Amniotic stem cell (primary cell): ENCODE data around the gene RIPOR3.
"Not testable (repeated sequence)": the region's sequence is repeated elsewhere in the genome, so short reads cannot be mapped to it uniquely, and the experiment has no call there.

Experiments
- DNase-seq: peaks from one replicate; lab custom pipeline; 2025; lab: John Stamatoyannopoulos, UW

RIPOR3 gene

DNA sequence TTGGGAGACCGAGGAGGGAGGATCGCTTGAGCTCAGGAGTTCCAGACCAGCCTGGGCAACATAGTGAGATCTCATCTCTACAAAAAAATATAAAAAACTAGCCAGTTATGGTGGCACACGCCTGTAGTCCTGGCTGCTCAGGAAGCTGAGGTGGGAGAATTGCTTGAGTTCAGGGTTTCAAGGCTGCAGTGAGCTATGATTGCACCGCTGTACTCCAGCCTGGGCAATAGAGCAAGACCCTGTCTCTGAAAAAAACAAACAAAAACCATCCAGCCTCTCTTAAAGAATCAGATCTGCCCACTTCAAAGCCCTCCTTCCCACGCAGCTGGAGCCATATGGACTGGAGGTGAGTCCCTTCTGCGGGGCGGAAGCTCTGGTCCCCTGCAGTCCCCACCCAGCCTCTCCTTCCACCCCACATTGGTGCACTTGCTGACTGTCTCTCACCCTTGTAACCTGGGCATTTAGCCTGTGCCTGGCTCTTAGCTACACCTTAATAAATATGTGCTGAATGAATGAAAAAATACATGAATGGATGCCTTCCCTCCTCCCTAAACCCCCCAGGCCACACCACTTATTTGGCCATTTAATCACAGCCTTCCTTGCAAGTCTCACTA, 32.9 kb upstream of the RIPOR3 start:
- no peak for DNase-seq

DNA sequence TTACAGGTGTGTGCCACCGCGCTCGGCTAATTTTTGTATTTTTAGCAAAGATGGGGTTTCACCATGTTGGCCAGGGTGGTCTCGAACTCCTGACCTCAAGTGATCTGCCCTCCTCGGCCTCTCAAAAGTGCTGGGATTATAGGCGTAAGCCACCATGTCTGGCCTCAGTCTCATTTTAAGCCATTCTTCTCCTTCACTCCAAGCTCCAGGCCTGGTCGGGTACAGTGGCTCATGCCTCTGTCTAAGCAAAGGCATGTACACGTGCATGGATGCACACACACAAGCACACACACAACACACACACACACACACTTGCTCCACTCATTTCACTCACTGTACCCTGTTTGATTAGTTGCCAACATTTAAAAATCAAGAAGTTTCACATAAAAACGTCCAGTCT, 32.3 kb upstream of the RIPOR3 start:
- DNase-seq = no peak

DNA sequence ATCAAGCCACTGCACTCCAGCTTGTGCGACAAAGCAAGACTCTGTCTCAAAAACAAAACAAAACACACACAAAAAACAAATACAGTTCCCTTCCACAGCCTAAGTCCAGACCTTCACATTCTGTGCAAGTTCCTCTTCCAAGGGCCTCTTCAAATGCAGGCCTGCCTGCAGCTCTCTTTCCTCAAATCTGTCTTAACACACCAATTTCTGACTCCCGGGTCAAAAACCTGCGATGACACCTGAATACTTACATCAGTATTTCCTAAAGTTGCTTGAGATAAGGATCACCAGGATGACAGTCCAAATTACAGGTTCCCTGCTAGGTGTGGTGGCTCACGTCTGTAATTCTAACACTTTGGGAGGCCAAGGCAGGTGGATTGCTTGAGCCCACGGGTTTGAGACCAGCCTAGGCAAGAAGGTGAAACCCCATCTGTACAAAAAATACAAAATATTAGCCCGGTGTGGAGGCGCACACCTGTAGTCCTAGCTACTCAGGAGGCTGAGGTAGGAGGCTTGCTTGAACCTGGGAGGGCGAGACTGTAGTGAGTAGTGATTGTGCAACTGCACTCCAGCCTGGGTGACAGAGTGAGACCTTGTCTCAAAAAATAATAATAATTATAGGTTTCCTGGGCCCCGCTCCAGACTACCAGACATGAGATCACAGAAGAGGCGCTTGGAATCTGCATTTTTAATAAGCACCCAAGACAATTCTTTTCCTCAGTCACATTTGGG, 31.2 kb upstream of the RIPOR3 start:
- no peak for DNase-seq

DNA sequence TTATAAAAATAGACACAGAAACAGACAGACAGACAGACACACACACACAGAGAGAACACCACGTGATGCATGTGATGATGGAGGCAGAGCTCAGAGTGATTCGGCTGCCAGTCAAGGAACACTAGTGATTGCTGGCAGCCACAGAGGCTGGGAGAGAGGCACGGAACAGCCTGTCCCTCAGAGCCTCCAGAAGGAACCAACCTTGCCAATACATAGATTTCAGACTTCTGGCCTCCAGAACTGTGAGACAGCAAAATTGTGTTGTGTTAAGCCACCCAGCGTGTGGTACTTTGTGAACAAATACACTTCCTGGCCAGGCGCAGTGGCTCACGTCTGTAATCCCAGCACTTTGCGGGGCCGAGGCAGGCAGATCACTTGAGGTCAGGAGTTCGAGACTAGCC, 30.5 kb upstream of the RIPOR3 start:
- DNase-seq = no peak

DNA sequence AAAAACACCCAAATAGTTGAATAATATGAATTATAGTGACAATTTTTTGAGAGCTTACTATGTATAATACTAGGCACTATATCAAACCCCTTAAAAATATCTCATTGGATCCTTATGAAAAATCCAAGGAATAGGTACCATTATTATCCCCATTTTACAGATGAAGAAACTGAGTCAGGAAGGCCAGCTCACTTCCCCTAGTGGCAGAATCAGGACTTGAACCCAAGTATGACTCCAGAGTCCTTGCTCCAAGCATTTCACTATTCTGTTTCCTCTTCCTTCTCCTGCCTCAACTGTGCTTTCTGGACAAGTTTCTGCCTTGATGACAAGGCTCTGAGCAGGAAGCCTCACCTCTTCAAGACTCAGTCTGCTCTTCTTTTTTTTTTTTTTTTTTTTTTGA, 29.2 kb upstream of the RIPOR3 start:
- DNase-seq = no peak

DNA sequence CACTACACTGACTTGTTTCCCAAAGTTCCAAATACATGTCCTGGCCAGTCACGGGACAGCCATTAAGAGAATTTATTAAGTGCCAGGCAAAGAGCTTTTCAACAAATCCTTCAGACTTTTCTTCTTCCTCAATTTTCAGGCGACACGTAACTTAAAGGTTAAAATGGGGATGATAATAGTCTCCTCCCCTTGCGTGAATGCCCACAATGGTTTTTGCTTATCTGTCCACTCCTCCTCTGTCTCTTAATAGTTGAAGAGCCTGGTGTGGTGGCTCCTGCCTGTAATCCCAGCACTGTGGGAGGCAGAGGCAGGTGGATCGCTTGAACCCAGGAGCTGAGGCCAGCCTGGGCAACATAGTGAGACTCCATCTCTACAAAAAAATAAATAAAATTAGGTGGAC, 28.7 kb upstream of the RIPOR3 start:
- no peak for DNase-seq

DNA sequence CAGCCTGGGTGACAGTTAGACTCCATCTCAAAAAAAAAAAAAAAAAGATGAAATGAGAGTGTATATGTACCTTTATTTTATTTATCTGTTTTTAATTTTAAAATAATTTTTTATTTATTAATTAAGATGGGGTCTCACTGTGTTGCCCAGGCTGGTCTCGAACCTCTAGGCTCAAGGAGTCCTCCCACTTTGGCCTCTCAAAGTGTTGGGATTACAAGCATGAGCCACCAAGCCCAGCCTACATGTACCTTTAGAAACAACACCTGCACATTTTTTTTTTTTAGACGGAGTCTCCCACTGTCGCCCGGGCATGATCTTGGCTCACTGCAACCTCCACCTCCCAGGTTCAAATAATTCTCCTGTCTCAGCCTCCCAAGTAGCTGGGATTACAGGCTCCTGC, 28.0 kb upstream of the RIPOR3 start:
- no peak for DNase-seq

DNA sequence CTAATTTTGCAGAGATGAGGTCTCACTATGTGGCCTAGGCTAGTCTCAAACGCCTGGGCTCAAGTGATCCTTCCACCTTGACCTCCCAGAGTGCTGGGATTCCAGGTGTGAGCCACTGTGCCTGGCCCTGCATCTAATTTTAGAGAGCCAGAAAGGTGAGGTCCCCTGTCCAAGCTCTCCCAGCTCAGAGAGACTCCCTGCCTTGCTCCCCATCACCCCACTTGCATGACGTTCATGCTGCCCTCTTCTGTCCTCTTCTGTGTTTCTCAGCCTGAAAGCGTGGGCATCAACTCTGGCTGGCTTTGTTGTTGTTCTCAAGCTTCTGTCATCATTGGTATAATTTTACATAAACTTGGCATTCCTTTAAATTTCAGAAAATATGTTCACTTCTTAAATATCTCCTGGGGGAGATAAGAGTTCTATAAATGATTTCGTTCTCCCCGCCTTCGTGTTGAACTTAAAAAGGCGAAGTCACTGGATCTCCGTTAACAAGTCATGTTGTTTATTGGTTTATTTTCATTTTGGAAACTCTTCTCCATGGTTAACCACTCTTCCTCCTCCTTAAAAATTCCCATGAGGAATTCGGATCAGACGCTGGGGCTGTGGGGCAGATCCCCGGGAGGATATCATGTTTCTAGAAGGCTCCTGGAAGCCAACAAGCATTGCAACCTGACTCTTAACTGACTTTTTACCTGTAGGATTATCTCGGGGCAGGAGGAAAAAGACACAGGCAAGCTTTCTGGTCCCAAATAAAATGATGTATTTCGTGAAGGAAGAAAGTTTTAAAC, 26.8 kb upstream of the RIPOR3 start:
- no peak for DNase-seq

DNA sequence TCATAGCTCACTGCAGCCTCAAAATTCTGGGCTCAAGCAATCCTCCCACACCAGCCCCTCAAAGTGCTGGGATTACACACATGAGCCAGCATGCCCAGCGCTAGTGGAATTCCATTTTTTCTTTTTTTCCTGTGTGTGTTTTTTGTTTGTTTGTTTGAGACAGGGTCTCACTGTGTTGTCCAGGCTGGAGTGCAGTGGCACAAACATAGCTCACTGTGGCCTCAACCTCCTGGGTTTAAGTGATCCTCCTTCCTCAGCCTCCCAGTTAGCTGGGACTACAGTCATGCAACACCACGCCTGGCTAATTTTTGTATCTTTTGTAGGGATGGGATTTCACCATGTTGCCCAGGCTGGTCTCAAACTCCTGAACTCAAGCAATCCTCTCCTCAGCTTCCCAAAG, 26.0 kb upstream of the RIPOR3 start:
- no peak for DNase-seq

DNA sequence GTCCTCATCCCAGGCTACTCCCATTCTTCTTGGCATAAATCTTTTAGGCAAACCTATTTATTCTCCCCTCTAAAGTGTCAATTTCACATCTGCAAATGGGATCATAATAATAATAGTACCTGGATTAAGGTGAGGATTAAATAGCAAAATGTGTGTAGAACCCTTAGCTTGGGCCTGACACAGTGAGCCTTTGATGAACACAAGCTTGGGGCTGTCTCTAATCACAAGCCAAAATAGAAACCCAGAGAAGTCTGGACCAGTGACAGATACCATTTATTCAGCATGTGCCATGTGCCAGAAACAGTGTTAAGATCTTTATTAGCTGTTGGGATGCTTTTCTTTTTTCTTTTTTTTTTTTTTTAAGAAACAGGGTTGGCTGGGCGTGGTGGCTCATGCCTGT, 25.2 kb upstream of the RIPOR3 start:
- no peak for DNase-seq

DNA sequence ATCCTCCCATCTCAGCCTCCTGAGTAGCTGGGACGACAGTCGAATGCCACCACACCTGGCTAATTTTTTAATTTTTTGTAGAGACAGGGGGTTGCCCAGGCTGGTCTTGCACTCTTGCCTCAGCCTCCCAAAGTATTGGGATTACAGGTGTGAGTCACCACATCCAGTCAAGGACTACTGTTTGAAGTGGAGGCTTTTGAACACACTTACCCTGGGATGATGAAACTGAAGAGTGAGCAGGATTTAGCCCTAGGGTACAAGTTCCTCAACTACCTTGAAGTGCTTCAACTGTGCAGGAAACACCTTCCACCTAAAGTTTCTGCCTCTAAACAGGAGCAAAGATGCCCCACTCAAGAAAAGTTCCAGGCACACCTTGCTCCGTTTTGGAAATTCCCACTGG, 24.4 kb upstream of the RIPOR3 start:
- no peak for DNase-seq

DNA sequence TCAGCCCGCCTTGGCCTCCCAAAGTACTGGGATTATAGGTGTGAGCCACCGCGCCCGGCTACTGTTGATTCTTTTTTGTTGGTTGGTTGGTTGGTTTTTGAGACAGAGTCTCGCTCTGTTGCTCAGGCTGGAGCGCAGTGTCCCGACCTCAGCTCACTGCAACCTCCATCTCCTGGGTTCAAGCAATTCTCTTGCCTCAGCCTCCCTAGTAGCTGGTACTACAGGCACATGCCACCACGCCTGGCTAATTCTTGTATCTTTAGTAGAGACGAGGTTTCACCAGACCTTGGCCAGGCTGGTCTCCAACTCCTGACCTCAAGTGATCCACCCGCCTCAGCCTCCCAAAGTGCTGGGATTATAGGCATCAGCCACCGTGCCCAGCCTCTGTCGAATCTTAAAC, 23.1 kb upstream of the RIPOR3 start:
- not testable (repeated sequence) for DNase-seq

DNA sequence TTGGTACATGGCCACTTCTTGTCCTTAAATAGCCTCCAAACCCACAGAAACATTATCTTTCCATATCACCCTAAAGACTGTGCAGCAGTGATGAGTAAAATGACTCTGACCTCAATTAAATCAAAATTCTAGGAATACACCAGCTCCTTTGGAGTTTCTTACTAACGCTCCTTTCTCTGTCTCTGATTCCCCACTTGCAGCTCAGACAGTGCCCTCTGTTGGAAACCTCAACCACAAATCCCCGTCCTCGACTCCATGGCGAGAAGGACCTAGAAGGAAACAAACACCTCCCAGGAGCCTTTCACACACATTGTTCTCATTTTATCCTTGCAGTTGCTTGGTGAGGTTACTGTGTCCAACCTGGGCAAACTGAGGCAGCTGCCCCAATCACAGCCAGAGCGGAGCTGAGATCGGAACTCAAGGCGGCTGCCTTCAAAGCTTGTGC, 22.3 kb upstream of the RIPOR3 start:
- no peak for DNase-seq

DNA sequence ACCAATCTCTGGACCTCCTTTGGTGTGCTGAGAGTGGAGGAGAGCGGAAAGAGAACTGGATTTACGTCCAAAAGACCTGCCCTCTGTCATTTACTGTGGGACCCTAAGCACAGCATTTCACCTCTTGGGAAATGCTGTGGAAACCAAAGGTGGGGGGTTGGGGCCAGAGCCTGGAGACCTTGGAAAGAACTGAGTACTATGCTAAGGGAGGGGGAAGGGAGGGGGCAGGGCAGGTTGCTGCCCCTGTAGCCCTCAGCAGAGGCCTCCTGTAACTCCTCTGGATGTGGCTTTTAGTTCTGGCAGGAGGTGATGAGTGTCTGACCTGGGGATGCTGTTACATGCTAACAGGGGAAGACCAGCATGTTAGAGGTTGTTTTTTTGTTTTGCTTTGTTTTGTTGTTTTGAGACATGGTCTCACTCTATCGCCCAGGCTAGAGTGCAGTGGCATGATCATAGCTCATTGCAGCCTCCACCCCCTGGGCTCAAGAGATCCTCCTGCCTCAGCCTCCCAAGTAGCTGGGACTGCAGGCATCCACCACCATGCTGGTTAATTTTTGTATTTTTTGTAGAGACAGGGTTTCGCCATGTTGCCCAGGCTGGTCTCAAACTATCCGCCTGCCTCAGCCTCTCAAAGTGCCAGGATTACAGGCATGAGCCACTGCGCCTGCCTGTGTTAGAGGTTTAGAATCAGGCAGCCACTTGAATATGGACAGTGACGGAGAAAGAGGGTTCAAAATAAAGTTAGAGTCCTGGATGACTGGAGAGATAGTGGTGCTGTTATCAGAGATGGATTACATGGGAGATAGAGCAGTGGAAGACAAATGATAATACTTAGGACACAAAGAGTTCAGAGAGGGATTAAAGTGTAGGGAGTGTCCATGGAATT, 21.7 kb upstream of the RIPOR3 start:
- no peak for DNase-seq

DNA sequence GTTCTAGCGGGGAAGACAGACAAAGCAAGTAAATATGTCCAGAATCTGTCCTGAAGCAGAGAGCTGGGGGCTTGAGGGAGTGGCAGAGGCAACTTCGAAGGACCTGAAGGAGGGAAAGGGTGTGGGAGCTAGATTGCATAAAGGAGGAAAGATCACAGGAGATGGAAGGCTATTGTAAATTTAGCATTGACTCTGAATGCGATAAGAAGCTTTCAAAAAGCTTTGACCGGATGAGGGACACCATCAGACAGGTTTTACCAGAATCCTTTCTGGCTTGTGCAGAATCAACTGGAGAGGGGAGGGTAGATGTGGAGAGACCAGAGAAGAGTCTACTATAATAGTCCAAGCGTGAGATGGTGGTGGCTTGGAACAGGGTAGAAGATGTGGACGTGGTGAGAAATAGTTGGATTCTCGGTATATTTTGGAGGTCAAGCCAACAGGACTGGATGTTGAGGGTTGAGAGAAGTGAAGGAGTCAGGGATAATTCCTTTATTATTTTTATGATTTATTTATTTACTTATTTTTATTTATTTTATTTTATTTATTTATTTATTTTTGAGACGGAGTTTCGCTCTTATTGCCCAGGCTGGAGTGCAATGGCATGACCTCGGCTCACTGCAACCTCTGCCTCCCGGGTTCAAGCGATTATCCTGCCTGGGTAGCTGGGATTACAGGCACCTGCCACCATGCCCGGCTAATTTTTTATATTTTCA, 19.9 kb upstream of the RIPOR3 start:
- no peak for DNase-seq

DNA sequence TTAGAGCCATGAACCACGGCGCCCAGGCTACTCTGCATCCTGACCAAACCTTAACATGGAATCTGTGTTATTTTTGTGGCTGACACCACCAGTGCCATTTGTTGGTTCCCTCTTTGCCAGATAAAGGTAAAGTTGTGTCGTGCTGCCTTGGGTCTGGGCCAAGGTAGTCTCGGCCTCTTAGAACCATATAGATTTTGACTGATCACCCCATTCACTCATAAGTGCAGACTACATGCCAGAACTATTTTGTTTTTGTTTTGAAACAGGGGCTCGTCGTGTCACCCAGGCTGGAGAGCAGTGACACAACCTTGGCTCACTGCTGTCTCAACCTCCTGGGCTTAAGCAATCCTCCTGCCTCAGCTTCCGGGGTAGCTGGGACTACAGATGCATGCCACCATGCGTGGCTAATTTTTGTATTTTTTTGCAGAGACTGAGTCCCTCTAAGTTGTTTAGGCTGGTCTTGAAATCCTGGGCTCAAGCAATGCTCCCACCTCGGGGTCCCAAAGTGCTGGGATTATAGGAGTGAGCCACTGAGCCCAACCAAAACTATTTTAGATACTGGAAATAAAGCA, 19.2 kb upstream of the RIPOR3 start:
- no peak for DNase-seq

DNA sequence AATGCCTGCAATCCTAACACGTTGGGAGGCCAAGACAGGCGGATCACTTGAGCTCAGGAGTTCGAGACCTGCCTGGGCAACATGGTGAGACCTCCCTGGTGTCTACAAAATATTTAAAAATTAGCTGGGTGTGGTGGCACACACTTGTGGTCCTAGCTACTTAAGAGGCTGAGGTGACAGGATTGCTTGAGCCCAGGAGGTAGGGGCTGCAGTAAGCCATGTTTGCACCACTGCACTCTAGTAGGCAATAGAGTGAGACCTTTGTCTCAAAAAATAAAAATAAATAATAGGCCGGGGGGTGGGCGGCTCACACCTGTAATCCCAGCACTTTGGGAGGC, 18.3 kb upstream of the RIPOR3 start:
- no peak for DNase-seq

DNA sequence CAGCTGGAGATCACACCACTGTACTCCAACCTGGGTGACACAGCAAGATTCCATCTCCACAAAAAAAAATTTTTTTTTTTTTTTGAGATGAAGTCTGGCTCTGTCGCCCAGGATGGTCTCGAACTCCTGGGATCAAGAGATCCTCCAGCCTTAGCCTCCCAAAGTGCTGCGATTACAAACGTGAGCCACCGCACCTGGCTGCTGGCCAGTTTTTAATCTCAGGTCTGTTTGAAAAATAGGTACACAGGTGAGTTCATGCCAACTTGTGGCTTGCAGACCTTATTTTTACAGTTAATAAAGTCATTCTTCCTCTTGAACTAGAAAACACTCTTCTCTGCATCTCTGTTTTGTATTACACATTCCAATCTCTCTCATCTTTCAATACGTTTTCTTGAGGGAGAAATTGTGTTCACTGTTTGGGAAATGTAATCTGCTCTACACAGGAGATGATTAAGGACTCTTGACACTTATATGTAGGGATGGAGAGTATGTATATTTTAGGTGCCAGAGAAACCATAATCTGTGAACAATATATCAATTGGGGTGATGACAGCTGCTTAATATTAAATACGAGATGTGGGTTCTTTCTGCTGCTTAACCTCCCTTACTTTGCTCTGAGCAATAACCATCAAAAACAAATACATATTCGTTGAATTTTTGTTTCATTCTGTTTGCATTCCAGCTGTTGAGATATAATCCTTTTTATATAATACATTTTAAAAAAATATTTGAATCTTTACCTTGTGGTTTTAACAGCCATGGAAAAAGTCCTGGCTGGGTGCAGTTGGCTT, 17.7 kb upstream of the RIPOR3 start:
- DNase-seq = no peak

DNA sequence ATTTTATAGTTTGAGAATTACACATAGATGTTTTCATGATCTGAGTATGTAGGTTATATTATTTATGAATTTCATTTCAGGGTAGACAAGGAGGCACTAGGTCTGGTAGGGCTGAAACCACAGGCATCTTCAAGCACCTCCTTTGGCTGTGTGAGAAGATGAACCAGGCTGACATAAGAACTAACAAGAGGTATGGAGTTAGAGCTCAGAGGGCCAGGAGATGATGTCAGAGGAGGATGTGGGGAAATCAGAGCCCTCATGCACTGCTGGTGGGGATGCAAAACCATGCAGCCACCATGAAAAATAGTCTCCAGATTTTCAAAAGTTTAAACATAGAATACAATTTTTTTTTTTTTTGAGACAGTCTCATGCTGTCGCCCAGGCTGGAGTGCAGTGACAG, 13.6 kb upstream of the RIPOR3 start:
- no peak for DNase-seq

DNA sequence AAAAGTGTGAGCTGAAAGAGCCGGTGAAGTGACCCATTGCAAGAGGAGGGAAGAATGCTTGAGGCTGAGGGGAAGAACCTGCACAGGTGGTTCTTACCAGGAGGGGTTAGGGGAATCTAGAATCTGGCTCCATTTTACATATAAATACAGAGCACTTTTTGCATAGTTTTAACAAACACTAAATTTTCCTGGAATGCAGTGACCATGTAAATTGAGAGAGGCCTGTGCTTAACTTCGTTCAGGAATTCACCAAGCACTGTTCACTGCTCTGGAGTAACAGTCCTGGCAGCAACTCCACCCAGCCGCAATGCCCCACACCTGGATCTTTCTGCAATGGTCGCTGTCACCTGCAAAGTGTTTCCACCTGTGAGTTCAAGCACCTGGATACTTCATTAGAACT, 13.2 kb upstream of the RIPOR3 start:
- no peak for DNase-seq
